K562 (cell line): ENCODE results near the gene PHF10. TPM values are rescaled to one million over a fixed set of nuclear protein-coding genes. Genes with fewer than 3 reads are reported as not detected.
A peak's percentile ranks its signal among the peaks of the same experiment; 100 is the strongest.

Source experiments
- ATAC-seq: fragments of 200-7000 bp; cut with Tn5 transposase; 3 replicates; pipeline ENCODE4 v1.9.1; 2020; ENCODE audit warnings: moderate library complexity
- BruUV-seq: library from RNA; stranded (reverse); fragments of 400-500 nt; replicated peaks from 2 replicates; lab custom pipeline; 2021; lab: Mats Ljungman, UMichigan
- CTCF ChIA-PET: fragments of 300-600 bp; formaldehyde crosslinking; extraction: SDS; loops from one replicate; lab custom pipeline; 2021; ENCODE audit warnings: low intra/inter-chr PET ratio; lab: Yijun Ruan, JAX
- POLR2A ChIA-PET: fragments of 300-600, 350-650 bp; sonication (Branson Sonifier 250); formaldehyde crosslinking; extraction: SDS; loops from one replicate; lab custom pipeline; 2021; ENCODE audit warnings: antibody characterized with exemption, inconsistent platforms; lab: Yijun Ruan, JAX
- DNase-seq, 4 experiments: peaks; one replicate each; pipeline versions ENCODE4 v3.0.0 to v3.0.0-alpha.2; 2011 to 2018; ENCODE audit warnings: low spot score in 3 of 4, mixed read lengths in 3 of 4; ENCODE audit errors: extremely low read depth in 1 of 4
- FAIRE-seq: peaks from 2 replicates; lab custom pipeline; 2011; peaks lifted over from hg19 to GRCh38; lab: Jason Lieb, UNC
- H2AFZ ChIP-seq: 2 replicates; pipeline ENCODE4 v1.6.0; 2011; ENCODE audit warnings: low read depth, low read length, control low read depth, inconsistent platforms
- H3K27ac ChIP-seq: fragments of 200-600 bp; 3 replicates; pipeline ENCODE4 v1.8.0; 2011; ENCODE audit warnings: low read depth, mild to moderate bottlenecking, control low read depth, inconsistent platforms, low read length, moderate library complexity, mixed read lengths; ENCODE audit errors: extremely low read depth
- H3K27me3 ChIP-seq, 2 experiments: fragments of 300-600 bp in 1 of 2; 2 replicates in 1 of 2; 3 replicates in 1 of 2; pipeline versions ENCODE4 v1.6.0 to v1.8.0; 2011; ENCODE audit warnings: inconsistent platforms in 2 of 2, low read length in 2 of 2, mild to moderate bottlenecking in 1 of 2, mixed read lengths in 1 of 2, moderate library complexity in 1 of 2; ENCODE audit not compliant: control insufficient read depth in 2 of 2, insufficient read depth in 2 of 2
- H3K36me3 ChIP-seq: fragments of 300-600 bp; 3 replicates; pipeline ENCODE4 v1.8.0; 2011; ENCODE audit warnings: mild to moderate bottlenecking, low read length, inconsistent platforms; ENCODE audit not compliant: control insufficient read depth, insufficient read depth
- H3K4me1 ChIP-seq, 2 experiments: fragments of 200-600 bp in 1 of 2; replicated peaks in 1 of 2; 2 replicates in 1 of 2; 3 replicates in 1 of 2; pipeline versions ENCODE4 v1.5.1 to v1.8.0; 2011; ENCODE audit warnings: inconsistent platforms in 2 of 2, low read length in 2 of 2, mild to moderate bottlenecking in 1 of 2, mixed read lengths in 1 of 2, moderate library complexity in 1 of 2; ENCODE audit not compliant: control insufficient read depth in 2 of 2, insufficient read depth in 2 of 2
- H3K4me2 ChIP-seq: 2 replicates; pipeline ENCODE4 v1.6.1; 2011; ENCODE audit warnings: low read length, control low read depth, inconsistent platforms, mixed read lengths; ENCODE audit not compliant: insufficient read depth
- H3K4me3 ChIP-seq: fragments of 200-600 bp; sonication (generic), shearing (Covaris generic); 2 replicates; pipeline ENCODE4 v1.5.1; 2016; ENCODE audit warnings: control low read depth, inconsistent platforms
- H3K79me2 ChIP-seq: fragments of 200-600 bp; 3 replicates; pipeline ENCODE4 v1.8.0; 2011; ENCODE audit warnings: low read length, inconsistent platforms; ENCODE audit not compliant: control insufficient read depth, insufficient read depth
- H3K9ac ChIP-seq, 2 experiments: 2 replicates each; pipeline versions ENCODE4 v1.6.0 to v1.6.1; 2011; ENCODE audit warnings: low read depth in 2 of 2, low read length in 2 of 2, control low read depth in 1 of 2, inconsistent platforms in 1 of 2, mild to moderate bottlenecking in 1 of 2, mixed read lengths in 1 of 2; ENCODE audit not compliant: insufficient read depth in 1 of 2
- H3K9me1 ChIP-seq: one replicate; pipeline ENCODE4 v1.6.0; 2011; ENCODE audit warnings: inconsistent platforms, mild to moderate bottlenecking, low read length, moderate library complexity; ENCODE audit not compliant: control insufficient read depth, insufficient read depth
- H3K9me3 ChIP-seq: replicated peaks from 2 replicates; pipeline ENCODE4 v1.5.1; 2011; ENCODE audit warnings: low read depth, low read length, inconsistent platforms; ENCODE audit not compliant: control insufficient read depth, insufficient read depth
- H4K20me1 ChIP-seq: replicated peaks from 2 replicates; pipeline ENCODE4 v1.6.1; 2011; ENCODE audit warnings: low read length, inconsistent platforms, mixed read lengths; ENCODE audit not compliant: control insufficient read depth, insufficient read depth
- CBFB ChIP-seq: sonication (generic); formaldehyde crosslinking; IDR thresholded peaks from 2 replicates; pipeline ENCODE4 v1.4.0; 2020; ENCODE audit warnings: mild to moderate bottlenecking, missing genetic modification reagents
- SUPT5H ChIP-seq: fragments of 450-650 bp; IDR thresholded peaks from 2 replicates; pipeline ENCODE4 v1.6.1; 2016
- ZNF324 ChIP-seq: fragments of 250-450 bp; sonication (Bioruptor Pico); IDR thresholded peaks from 2 replicates; pipeline ENCODE4 v1.4.0; 2020; ENCODE audit warnings: mild to moderate bottlenecking
- ZZZ3 ChIP-seq: fragments of 450-650 bp; IDR thresholded peaks from 2 replicates; pipeline ENCODE4 v1.6.1; 2016; ENCODE audit warnings: antibody characterized with exemption, mild to moderate bottlenecking, moderate library complexity
- WGBS: fragments of 100-300 bp; shearing (Covaris generic); methylation state at CpG from one replicate; pipeline ENCODE4 v1.1.6; 2016; ENCODE audit warnings: low coverage, mixed read lengths; ENCODE audit not compliant: insufficient coverage; ENCODE audit errors: missing lambda C conversion rate; 5-methylcytosine and 5-hydroxymethylcytosine counted together
- in situ Hi-C: fragments of 300-500 bp; cut with MboI; formaldehyde crosslinking; loops from 4 replicates; pipeline ENCODE4 v1.15.0; 2018; ENCODE audit warnings: inconsistent platforms, mixed read lengths
- intact Hi-C: fragments of 100-400 bp; cut with micrococcal nuclease; formaldehyde crosslinking; loops from 2 replicates; pipeline ENCODE4 v1.14.2; 2022
- polyA plus RNA-seq, 8 experiments: library from polyadenylated mRNA; depleted of rRNA in 4 of 8; stranded (reverse) in 5 of 8; unstranded in 3 of 8; fragments of >200 nt; fragmentation: Nextera tagmentation in 2 of 8; fragmentation: Illumina TruSeq in 1 of 8; extraction: Ambion mirVana in 2 of 8; extraction: Trizol in 1 of 8; gene quantifications; 2 replicates each; pipeline versions ENCODE4 v1.2.1 to v1.2.3, GENCODE V29; 2011 to 2014; ENCODE audit warnings: inconsistent platforms in 1 of 8, missing spikeins in 1 of 8
- total RNA-seq, 7 experiments: library from RNA; depleted of rRNA in 6 of 7; stranded (reverse); fragments of >200 nt in 6 of 7; fragmentation: Illumina TruSeq in 2 of 7; extraction: Trizol in 2 of 7; gene quantifications; 2 replicates each; pipeline versions ENCODE4 v1.2.1 to v1.2.3, GENCODE V29; 2011 to 2021; ENCODE audit warnings: low replicate concordance in 1 of 7
- TF ChIP-seq, protein P1 (sequence below): sonication (generic); formaldehyde crosslinking; IDR thresholded peaks from 2 replicates; pipeline ENCODE4 v1.8.0; 2022; ENCODE audit warnings: mild to moderate bottlenecking, missing genetic modification reagents
- TF ChIP-seq, protein P2 (sequence below), 2 experiments: fragments of 450-650 bp; IDR thresholded peaks; 2 replicates each; pipeline ENCODE4 v1.6.1; 2016; ENCODE audit warnings: mild to moderate bottlenecking in 2 of 2, borderline replicate concordance in 1 of 2, low read depth in 1 of 2, moderate library complexity in 1 of 2

Gene PHF10
- total and polyA plus RNA-seq, 9 of the 15 experiments (the other 6 are each of a cell fraction or from before 2014, with no cell fraction given): 23.9 to 88.9 (median 46.0) TPM

DNA sequence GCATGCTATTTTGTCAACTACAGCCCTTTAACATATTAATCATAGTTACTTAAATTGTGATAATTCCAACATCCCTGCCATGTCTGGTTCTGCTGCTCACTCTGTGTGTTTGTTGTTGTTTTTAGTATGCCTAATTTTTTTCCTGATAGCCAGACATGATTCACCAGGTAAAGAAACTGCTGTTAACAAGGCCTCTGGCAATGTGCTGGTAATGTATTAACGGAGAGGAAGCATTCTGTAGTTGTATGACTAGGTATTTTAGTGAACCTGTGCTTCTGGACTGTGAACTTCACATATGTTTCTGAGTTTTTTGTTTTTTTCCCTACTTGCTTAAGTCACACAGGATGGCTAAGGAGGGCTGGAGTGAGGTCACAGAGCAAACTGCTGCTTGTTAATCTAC, 22.3 kb upstream of the PHF10 start:
- no peak overlapping the region for H3K4me3 ChIP-seq
- H3K4me1 ChIP-seq: peaks cover 3 to 5% of the 10 kb centered on the region in 2 experiments; a peak in 3 of 5 replicates
- BruUV-seq: no TSS peak
- no peak overlapping the region for H2AFZ ChIP-seq
- H3K36me3 ChIP-seq: peaks cover 11% of the 10 kb centered on the region; the same call in 2 of the 3 replicates
- ChIA-PET CTCF (no interaction called here), POLR2A (interaction anchor here (1.0 kb wide), 1 partner anchor 14 kb away, joined by 3 read pairs; no protein-coding TSS in a partner anchor)
- H3K9ac ChIP-seq: no peak overlapping the region
- H3K27ac ChIP-seq: no peak overlapping the region
- peaks cover 23% of the 10 kb centered on the region for H3K79me2 ChIP-seq
- no peaks in the 10 kb centered on the region for H4K20me1 ChIP-seq
- no peak for ATAC-seq
- no peaks in the 10 kb centered on the region for H3K9me1 ChIP-seq
- no peaks in the 10 kb centered on the region for H3K27me3 ChIP-seq
- no peak for TF ChIP-seq ZZZ3
- no peak for TF ChIP-seq CBFB (CRISPR knock-in tag)
- no peak for TF ChIP-seq SUPT5H
- TF ChIP-seq, protein P1, sequence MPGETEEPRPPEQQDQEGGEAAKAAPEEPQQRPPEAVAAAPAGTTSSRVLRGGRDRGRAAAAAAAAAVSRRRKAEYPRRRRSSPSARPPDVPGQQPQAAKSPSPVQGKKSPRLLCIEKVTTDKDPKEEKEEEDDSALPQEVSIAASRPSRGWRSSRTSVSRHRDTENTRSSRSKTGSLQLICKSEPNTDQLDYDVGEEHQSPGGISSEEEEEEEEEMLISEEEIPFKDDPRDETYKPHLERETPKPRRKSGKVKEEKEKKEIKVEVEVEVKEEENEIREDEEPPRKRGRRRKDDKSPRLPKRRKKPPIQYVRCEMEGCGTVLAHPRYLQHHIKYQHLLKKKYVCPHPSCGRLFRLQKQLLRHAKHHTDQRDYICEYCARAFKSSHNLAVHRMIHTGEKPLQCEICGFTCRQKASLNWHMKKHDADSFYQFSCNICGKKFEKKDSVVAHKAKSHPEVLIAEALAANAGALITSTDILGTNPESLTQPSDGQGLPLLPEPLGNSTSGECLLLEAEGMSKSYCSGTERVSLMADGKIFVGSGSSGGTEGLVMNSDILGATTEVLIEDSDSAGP: no peak
- FAIRE-seq: no peak
- no peak overlapping the region for H3K4me2 ChIP-seq
- in situ Hi-C loops (no loop called here), intact Hi-C loops (no loop called here)
- no peak for DNase-seq
- WGBS: 35% methylated on average over 1 of the region's 1 CpG
- H3K9me3 ChIP-seq: peaks cover 3% of the 10 kb centered on the region; the same call in 1 of the 2 replicates

DNA sequence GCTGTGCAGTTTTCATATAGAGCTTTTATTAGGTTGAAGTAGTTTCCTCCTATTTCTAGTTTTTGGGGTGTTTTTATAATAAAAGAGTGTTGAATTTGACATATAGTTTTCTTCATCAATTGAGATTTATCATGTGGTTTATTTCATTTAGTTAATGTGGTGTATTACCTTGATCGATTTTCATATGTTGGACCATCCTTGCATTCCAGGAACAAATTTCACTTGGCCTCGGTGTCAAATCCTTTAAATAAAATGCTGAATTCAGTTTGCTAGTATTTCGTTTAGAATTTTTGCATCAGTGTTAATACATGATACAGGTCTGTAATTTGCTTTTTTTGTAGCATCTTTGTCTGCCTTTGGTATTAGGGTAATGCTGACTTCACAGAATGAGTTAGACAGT, 21.1 kb upstream of the PHF10 start:
- no peaks in the 10 kb centered on the region for H4K20me1 ChIP-seq
- peaks cover 0 to 5% of the 10 kb centered on the region in 2 experiments; a peak in 2 of 5 replicates for H3K4me1 ChIP-seq
- H3K27ac ChIP-seq: no peak overlapping the region
- no peak overlapping the region for H3K4me3 ChIP-seq
- no peaks in the 10 kb centered on the region for H3K27me3 ChIP-seq
- CTCF ChIA-PET: no interaction called here
- peaks cover 11% of the 10 kb centered on the region; the same call in 2 of the 3 replicates for H3K36me3 ChIP-seq
- TF ChIP-seq, protein P2, sequence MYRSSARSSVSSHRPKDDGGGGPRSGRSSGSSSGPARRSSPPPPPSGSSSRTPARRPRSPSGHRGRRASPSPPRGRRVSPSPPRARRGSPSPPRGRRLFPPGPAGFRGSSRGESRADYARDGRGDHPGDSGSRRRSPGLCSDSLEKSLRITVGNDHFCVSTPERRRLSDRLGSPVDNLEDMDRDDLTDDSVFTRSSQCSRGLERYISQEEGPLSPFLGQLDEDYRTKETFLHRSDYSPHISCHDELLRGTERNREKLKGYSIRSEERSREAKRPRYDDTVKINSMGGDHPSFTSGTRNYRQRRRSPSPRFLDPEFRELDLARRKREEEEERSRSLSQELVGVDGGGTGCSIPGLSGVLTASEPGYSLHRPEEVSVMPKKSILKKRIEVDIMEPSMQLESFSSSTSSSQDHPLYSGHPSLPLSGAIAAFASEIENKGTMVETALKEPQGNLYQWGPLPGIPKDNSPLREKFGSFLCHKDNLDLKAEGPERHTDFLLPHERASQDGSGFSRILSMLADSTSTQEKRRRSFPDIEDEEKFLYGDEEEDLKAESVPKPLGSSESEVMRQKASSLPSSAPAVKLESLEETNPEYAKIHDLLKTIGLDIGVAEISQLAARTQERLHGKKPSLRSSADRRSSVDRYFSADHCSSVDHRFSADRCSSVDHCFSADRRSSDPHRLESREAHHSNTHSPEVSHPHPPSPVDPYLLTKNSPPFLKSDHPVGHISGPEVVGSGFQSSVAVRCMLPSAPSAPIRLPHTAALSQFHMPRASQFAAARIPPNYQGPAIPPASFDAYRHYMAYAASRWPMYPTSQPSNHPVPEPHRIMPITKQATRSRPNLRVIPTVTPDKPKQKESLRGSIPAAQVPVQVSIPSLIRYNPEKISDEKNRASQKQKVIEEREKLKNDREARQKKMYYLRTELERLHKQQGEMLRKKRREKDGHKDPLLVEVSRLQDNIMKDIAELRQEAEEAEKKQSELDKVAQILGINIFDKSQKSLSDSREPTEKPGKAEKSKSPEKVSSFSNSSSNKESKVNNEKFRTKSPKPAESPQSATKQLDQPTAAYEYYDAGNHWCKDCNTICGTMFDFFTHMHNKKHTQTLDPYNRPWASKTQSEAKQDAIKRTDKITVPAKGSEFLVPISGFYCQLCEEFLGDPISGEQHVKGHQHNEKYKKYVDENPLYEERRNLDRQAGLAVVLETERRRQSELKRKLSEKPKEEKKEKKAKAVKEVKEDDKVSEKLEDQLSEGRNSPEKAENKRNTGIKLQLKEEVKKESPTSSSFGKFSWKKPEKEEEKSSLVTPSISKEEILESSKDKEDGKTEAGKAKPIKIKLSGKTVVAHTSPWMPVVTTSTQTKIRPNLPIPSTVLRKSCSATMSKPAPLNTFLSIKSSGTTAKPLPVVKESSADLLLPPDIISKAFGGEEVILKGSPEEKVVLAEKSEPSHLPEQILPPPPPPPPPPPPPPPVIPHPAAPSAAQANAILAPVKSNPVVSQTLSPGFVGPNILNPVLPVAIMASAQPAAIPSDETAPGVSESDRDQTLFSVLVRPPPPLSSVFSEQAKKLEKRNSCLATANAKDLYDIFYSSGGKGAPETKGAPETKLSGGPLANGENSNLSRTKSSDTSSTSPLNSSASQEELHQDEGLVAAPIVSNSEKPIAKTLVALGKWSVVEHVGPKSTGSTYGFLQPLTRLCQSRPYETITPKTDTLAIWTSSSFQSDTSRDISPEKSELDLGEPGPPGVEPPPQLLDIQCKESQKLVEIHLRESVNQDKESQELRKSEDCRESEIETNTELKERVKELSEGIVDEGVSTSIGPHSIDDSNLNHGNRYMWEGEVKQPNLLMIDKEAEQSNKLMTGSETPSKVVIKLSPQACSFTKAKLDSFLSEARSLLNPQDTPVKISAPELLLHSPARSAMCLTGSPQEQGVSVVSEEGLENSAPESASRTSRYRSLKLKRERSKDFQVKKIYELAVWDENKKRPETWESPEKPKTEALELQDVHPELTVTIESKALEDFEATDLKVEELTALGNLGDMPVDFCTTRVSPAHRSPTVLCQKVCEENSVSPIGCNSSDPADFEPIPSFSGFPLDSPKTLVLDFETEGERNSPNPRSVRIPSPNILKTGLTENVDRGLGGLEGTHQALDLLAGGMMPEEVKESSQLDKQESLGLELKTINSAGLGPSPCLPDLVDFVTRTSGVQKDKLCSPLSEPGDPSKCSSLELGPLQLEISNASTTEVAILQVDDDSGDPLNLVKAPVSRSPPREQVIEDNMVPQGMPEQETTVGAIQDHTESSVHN (IDR thresholded peaks at IDR 0.05; ENCODE audit: borderline replicate concordance in 1 of 2, low read depth in 1 of 2): no peak
- peak; percentile 92 for TF ChIP-seq ZNF324 (CRISPR knock-in tag)
- TF ChIP-seq, all 486 proteins: peak for 1
- Histone ChIP-seq H3K79me2 (peaks cover 12% of the 10 kb centered on the region), H2AFZ (no peak overlapping the region), H3K9me3 (peaks cover 3% of the 10 kb centered on the region; the same call in 1 of the 2 replicates), H3K9ac (no peak overlapping the region), H3K9me1 (no peaks in the 10 kb centered on the region), H3K4me2 (no peak overlapping the region)
- DNase-seq: no peak
- POLR2A ChIA-PET: no interaction called here
- intact Hi-C loops: no loop called here
- no peak for ATAC-seq
- no TSS peak for BruUV-seq
- 16% methylated on average over 3 of the region's 3 CpGs for WGBS
- FAIRE-seq: no peak
- in situ Hi-C loops: no loop called here
